GM19023 (cell line): ENCODE measurements around the gene KRT39.

Experiments
- ATAC-seq: cut with Tn5 transposase; IDR thresholded peaks from one replicate; pipeline ENCODE4 v1.9.1; 2021; ENCODE audit warnings: mild to moderate bottlenecking, moderate library complexity; ENCODE audit not compliant: unreplicated experiment

Gene KRT39

GRCh38 chr17:40981115-40981514 lies 14.4 kb upstream of the KRT39 start:
- ATAC-seq: no peak

DNA sequence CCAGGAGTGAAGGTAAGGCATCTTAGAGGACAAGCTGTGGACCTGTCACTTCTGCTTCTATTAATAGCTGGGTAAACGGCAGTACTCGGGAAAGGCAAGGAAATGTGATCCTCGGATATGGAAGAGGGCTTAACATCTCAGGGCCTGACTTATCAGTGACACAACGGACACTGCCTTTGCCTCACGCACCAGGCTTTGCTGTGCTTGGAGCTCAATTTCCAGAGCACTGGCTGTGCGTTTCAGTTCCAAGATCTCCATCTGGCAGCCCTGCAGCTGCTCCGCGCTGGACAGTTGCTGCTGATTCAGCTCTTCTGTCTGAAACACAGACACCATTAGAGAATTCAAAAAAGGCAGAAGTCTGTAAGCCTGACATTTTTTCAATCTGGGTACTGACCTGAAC lies 13.8 kb upstream of the KRT39 start:
- no peak for ATAC-seq

GRCh38 chr17:40980117-40980516 lies 13.4 kb upstream of the KRT39 start:
- ATAC-seq: no peak

DNA sequence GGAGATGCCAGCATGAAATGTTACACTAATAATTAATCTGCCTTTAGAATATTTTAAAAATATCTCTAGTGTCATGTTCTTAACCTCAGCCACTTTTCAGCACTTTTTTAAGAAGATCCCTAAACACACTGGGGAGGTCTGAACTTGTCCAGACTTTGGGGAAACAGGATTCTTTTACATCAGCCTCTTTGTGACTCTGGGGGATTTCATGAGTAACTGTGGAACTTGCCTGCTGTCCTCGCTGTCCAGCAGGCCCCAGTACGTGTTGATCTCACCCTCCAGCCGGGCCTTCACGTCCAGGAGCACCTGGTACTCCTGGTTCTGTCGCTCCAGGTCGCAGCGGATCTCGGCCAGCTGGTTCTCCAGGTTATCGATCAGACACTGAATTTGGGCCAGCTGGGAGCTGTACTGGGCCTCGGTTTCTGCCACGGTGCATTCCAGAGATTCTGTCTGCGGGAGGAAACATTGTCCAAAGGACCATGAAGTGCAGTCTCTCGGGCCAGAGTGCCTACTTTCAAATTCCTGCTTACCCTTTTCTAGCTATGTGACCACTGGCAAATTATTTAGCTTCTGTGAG lies 11.9 kb upstream of the KRT39 start:
- no peak for ATAC-seq

- no peak for ATAC-seq
These were observed 8.8 kb upstream of the KRT39 start for GRCh38 chr17:40975516-40975915.

DNA sequence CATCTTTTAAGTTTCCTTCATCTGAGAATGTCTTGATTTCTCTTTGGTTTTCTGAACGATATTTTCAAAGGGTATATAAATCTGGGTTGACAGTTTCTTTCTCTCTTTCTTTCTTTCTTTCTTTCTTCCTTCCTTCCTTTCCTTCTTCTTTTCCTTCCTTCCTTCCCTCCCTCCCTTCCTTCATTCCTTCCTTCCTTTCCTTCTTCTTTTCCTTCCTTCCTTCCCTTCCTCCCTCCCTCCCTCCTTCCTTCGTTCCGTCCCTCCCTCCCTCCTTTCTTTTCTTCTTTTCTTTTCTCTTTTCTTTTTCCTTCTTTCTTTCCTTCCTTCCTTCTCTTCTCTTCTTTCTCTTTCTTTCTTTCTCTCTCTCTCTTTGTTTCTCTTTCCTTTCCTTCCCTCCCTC lies 7.6 kb upstream of the KRT39 start:
- no peak for ATAC-seq

GRCh38 chr17:40967582-40967981 lies 834 bp upstream of the KRT39 start:
- no peak for ATAC-seq

DNA sequence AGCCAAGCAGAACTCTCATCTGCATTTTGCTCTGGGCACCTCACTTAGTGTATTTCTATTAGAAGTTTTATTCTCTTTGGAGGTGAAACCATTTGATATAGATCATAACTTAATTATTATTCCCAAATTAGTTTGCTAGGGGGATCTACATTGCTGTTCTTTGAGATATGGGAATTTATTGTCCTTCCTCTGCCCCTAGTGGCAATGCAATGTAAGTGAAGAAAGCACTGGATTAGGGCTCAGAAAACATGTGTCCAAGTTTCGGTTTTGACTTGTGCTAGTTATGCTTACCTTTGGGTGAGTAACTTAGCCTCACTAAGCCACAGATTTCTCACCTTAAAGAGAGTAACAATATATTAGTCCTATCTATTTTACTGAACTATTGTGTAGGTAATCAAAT lies 2.9 kb downstream of the KRT39 start:
- ATAC-seq: no peak

GRCh38 chr17:40962059-40962561 lies 4.6 kb downstream of the KRT39 start:
- no peak for ATAC-seq

DNA sequence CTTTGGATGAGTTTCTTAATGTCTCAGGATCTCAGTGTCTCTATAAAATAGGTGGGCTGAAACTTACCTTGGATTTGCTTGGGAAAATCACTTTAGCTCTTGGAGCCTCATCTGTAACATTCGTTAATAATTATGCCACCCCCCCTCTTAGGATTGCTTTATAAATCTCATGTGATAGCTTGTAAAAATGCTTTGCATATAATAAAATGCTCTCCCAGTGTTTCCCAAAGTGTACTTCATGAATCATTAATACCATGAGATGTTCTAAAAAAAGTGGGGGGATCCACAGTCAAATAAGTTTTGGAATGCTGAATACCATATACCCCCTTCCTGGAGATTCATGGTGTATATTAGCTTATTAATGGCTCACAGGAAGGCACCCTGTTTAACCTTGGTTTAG lies 5.2 kb downstream of the KRT39 start:
- ATAC-seq: no peak

GRCh38 chr17:40960144-40960543 lies 6.6 kb downstream of the KRT39 start:
- no peak for ATAC-seq

GRCh38 chr17:40958086-40958953 lies 8.4 kb downstream of the KRT39 start:
- ATAC-seq: no peak

- no peak for ATAC-seq
These were observed 10.1 kb downstream of the KRT39 start for GRCh38 chr17:40956401-40957254.

DNA sequence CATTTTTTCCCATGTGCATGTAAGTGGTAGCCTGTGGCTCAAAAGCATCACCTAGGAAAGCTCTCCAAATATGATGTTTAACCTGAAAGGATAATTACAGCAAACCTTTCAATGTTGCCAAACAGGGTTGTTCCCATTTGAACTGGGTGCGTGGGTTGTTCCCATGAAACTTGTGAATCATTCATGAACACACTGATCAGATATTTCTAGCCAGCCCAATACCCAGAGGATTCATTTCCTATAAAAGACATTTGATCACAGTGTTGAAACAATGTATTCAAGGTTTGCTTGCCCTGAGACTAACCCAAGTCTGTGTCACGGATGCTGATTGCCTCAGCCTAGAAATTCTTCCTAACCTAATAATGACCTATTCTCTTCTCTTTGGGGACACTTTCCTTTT lies 12.9 kb downstream of the KRT39 start:
- no peak for ATAC-seq

DNA sequence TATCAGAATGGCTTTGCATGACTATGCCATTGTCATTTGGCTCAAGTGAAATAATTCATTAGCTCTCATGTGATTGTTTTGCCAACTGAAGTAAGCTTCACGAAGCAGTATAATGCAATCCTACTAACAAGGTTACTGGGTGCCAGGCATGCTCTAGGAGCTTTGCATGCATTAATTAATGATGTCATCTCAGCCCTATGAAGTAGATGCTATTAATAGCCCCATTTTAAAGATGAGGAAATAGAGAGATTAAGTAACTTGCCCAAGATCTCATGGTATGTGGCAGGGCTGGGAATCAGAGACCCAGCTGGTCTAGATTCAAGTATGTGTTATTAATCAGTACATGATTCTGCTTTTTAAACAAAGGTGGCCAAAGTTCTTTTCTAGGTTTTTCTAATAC lies 14.1 kb downstream of the KRT39 start:
- ATAC-seq: no peak

GRCh38 chr17:40952154-40952553 lies 14.6 kb downstream of the KRT39 start:
- ATAC-seq: no peak

- no peak for ATAC-seq
These were observed 15.6 kb downstream of the KRT39 start for GRCh38 chr17:40951011-40951622.

- ATAC-seq: no peak
These were observed 16.6 kb downstream of the KRT39 start for GRCh38 chr17:40950176-40950575.

GRCh38 chr17:40949418-40949817 lies 17.3 kb downstream of the KRT39 start:
- ATAC-seq: no peak

DNA sequence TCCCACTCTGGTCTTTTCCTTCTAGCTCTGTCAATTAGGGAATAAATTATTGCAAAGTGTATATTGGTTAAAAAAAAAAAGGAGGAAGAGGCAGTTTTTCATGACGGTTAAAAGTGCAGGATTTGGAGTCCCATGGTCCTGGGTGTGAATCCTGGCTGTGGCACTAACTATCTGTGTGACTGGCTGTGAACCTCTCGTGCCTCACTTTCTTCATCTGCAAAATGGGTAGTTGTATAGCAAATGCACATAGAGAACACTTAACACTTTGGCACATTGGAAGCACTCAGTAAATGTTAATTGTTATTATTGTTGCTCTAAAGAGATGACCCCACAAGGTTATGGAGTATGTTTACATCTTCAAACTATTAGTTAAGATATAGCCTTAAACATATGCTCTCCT lies 18.8 kb downstream of the KRT39 start:
- ATAC-seq: no peak

GRCh38 chr17:40945414-40945813 lies 21.3 kb downstream of the KRT39 start:
- ATAC-seq: no peak
